Renal cortex interstitium (tissue), 11 donors: ENCODE results near the gene SDHD. TPM values are rescaled to one million over a fixed set of nuclear protein-coding genes. Genes with fewer than 3 reads are reported as not detected.

Experiments
- DNase-seq, 11 donors: peaks; one replicate each; pipeline ENCODE4 v3.0.0-alpha.2; 2013; ENCODE audit warnings: low read depth in 9 of 11, low spot score in 4 of 11; ENCODE audit errors: extremely low read depth in 1 of 11
- polyA plus RNA-seq, 3 donors: library from polyadenylated mRNA; unstranded; fragments of 120-200 nt; gene quantifications; one replicate each; pipeline ENCODE4 v1.2.1, GENCODE V29; 2013; ENCODE audit not compliant: insufficient read length in 3 of 3

SDHD gene
- polyA plus RNA-seq, 3 donors = 181 to 185 (median 182) TPM

GRCh38 chr11:112143597-112143996 is 56.9 kb downstream of the SDHD start:
- no peak for DNase-seq

Other genes with a start within 250 kb of the SDHD start
- gene ALG9, start 215.3 kb upstream of the SDHD start, polyA plus RNA-seq = 10 to 100 TPM; 42.2 to 50.3 (median 48.3) TPM
- gene FDXACB1, start 207.7 kb upstream of the SDHD start, polyA plus RNA-seq = 1 to 10 TPM; 4.8 to 6.4 (median 5.5) TPM
- 10 to 100 TPM; 41.1 to 55.6 (median 41.5) TPM for gene CFAP68, start 207.3 kb upstream of the SDHD start, polyA plus RNA-seq
- gene CRYAB, start 175.1 kb upstream of the SDHD start, polyA plus RNA-seq = 10 to 100 TPM; 46.0 to 81.1 (median 52.8) TPM
- 1 to 10 TPM; 1.5 to 2.8 (median 2.6) TPM for gene HSPB2, start 174.1 kb upstream of the SDHD start, polyA plus RNA-seq
- gene C11orf52, start 168.0 kb upstream of the SDHD start, polyA plus RNA-seq = 10 to 100 TPM in 1 of 3 donors, 1 to 10 TPM in 2; 8.7 to 10.5 (median 9.3) TPM
- gene DIXDC1, start 149.5 kb upstream of the SDHD start, polyA plus RNA-seq = 10 to 100 TPM; 18.5 to 21.4 (median 20.8) TPM
- 10 to 100 TPM; 47.1 to 51.2 (median 47.7) TPM for gene DLAT, start 61.5 kb upstream of the SDHD start, polyA plus RNA-seq
- gene PIH1D2, start 12.9 kb upstream of the SDHD start, polyA plus RNA-seq = 10 to 100 TPM in 2 of 3 donors, 1 to 10 TPM in 1; 7.4 to 11.7 (median 11.2) TPM
- 10 to 100 TPM; 49.9 to 60.1 (median 50.2) TPM for gene NKAPD1, start 12.6 kb upstream of the SDHD start, polyA plus RNA-seq
- 10 to 100 TPM; 61.5 to 78.8 (median 75.1) TPM for gene TIMM8B, start 117 bp upstream of the SDHD start, polyA plus RNA-seq
- 10 to 100 TPM in 1 of 3 donors, 1 to 10 TPM in 2; 5.3 to 12.5 (median 8.3) TPM for gene IL18, start 77.2 kb downstream of the SDHD start, polyA plus RNA-seq
- gene TEX12, start 80.5 kb downstream of the SDHD start, polyA plus RNA-seq = under 1 TPM in 2 of 3 donors, not detected in 1; 0.21 to 0.28 TPM
- 1 to 10 TPM; 3.1 to 6.3 (median 3.5) TPM for gene BCO2, start 88.6 kb downstream of the SDHD start, polyA plus RNA-seq
- gene PTS, start 139.6 kb downstream of the SDHD start, polyA plus RNA-seq = 10 to 100 TPM; 46.6 to 63.6 (median 53.1) TPM
- gene PLET1, start 174.0 kb downstream of the SDHD start, polyA plus RNA-seq = under 1 TPM in 1 of 3 donors, not detected in 2; 0.20 TPM